ENCODE measurements around the gene CLCNKB. TPM values are rescaled to one million over a fixed set of nuclear protein-coding genes. Genes with fewer than 3 reads are reported as not detected.

CLCNKB gene
- total RNA-seq, 1 donor from 2014 or later = not detected

- no peaks in the 10 kb centered on the region for H3K27me3 ChIP-seq
- H3K4me3 ChIP-seq = peak overlapping the region in 1 of 2 donors; percentile 50
- DNase-seq (ENCODE audit: extremely low spot score in 2 of 2) = no peak
- H3K36me3 ChIP-seq = no peaks in the 10 kb centered on the region
- peaks cover 43% of the 10 kb centered on the region for H3K4me1 ChIP-seq
- no peak overlapping the region for H3K27ac ChIP-seq
- TF ChIP-seq POLR2AphosphoS5 (IDR thresholded peaks at IDR 0.05; ENCODE audit: insufficient read depth in 1 of 2, low read depth in 1 of 2) (no peak), POLR2A (IDR thresholded peaks at IDR 0.05) (no peak), CTCF (IDR thresholded peaks at IDR 0.05) (no peak)
- H3K9me3 ChIP-seq = no peaks in the 10 kb centered on the region
- intact Hi-C loops (cut with DNase I) = loop anchor here (10.0 kb wide), 1 partner anchor 291 kb away; the partner anchor contains the start of gene SZRD1
Measured at GRCh38 chr1:16074217-16074616, 30.6 kb downstream of the CLCNKB start.

- Histone ChIP-seq H3K27ac (peak overlapping the region; percentile 75), H3K9me3 (no peaks in the 10 kb centered on the region), H3K4me3 (no peak overlapping the region), H3K27me3 (no peaks in the 10 kb centered on the region), H3K4me1 (peaks cover 49% of the 10 kb centered on the region), H3K36me3 (no peaks in the 10 kb centered on the region)
- TF ChIP-seq POLR2A (IDR thresholded peaks at IDR 0.05) = no peak
- TF ChIP-seq POLR2AphosphoS5 (IDR thresholded peaks at IDR 0.05; ENCODE audit: insufficient read depth in 1 of 2, low read depth in 1 of 2) = no peak
- TF ChIP-seq CTCF (IDR thresholded peaks at IDR 0.05) = no peak
- DNase-seq (ENCODE audit: extremely low spot score in 2 of 2) = no peak
- intact Hi-C loops (cut with DNase I) = loop anchor here (5.0 to 10.0 kb wide), 2 partner anchors 172 to 289 kb away; partner anchors contain the start of gene SZRD1
Measured at GRCh38 chr1:16075337-16076030, 31.9 kb downstream of the CLCNKB start.

GRCh38 chr1:16076031-16076864, 32.7 kb downstream of the CLCNKB start:
- DNase-seq (ENCODE audit: extremely low spot score in 2 of 2) = no peak
- H3K27ac ChIP-seq = peak overlapping the region; percentile 75
- H3K4me3 ChIP-seq = no peak overlapping the region
- H3K9me3 ChIP-seq = no peaks in the 10 kb centered on the region
- no peaks in the 10 kb centered on the region for H3K27me3 ChIP-seq
- intact Hi-C loops (cut with DNase I) = loop anchor here (5.0 to 10.0 kb wide), 2 partner anchors 171 to 289 kb away; partner anchors contain the start of gene SZRD1
- H3K36me3 ChIP-seq = no peaks in the 10 kb centered on the region
- H3K4me1 ChIP-seq = peaks cover 49% of the 10 kb centered on the region
- TF ChIP-seq POLR2AphosphoS5 (IDR thresholded peaks at IDR 0.05; ENCODE audit: insufficient read depth in 1 of 2, low read depth in 1 of 2) = peak in 1 of 2 donors; percentile 68
- no peak for TF ChIP-seq POLR2A (IDR thresholded peaks at IDR 0.05)
- TF ChIP-seq CTCF (IDR thresholded peaks at IDR 0.05) = no peak

- H3K9me3 ChIP-seq = no peaks in the 10 kb centered on the region
- peak overlapping the region; percentile 75 for H3K27ac ChIP-seq
- intact Hi-C loops (cut with DNase I) = loop anchor here (5.0 to 10.0 kb wide), 2 partner anchors 170 to 288 kb away; partner anchors contain the start of gene SZRD1
- H3K36me3 ChIP-seq = no peaks in the 10 kb centered on the region
- H3K27me3 ChIP-seq = no peaks in the 10 kb centered on the region
- H3K4me3 ChIP-seq = no peak overlapping the region
- H3K4me1 ChIP-seq = peaks cover 51% of the 10 kb centered on the region
- TF ChIP-seq POLR2AphosphoS5 (IDR thresholded peaks at IDR 0.05; ENCODE audit: insufficient read depth in 1 of 2, low read depth in 1 of 2) = no peak
- TF ChIP-seq CTCF (IDR thresholded peaks at IDR 0.05) = no peak
- TF ChIP-seq POLR2A (IDR thresholded peaks at IDR 0.05) = no peak
- no peak for DNase-seq (ENCODE audit: extremely low spot score in 2 of 2)
Measured at GRCh38 chr1:16076865-16077238, 33.3 kb downstream of the CLCNKB start.

Data from vagina (tissue), 2 donors.